Prostate gland (tissue), 2 donors: ENCODE measurements around the gene GFPT2. TPM values are rescaled to one million over a fixed set of nuclear protein-coding genes. Genes with fewer than 3 reads are reported as not detected.

Source experiments
- DNase-seq: peaks from one replicate; pipeline ENCODE4 v3.0.0-alpha.2; 2019; ENCODE audit warnings: low spot score
- H3K27ac ChIP-seq, 2 donors: fragments of 200-600 bp; sonication (generic); 2 replicates each; pipeline ENCODE4 v1.5.1; 2017 to 2019
- H3K27me3 ChIP-seq: fragments of 200-600 bp; sonication (generic); replicated peaks from 2 replicates; pipeline ENCODE4 v1.5.1; 2019; ENCODE audit not compliant: insufficient read depth
- H3K36me3 ChIP-seq, 2 donors: fragments of 200-600 bp; sonication (generic); 1 replicate in 1 of 2; 2 replicates in 1 of 2; pipeline versions ENCODE4 v1.5.1 to v1.8.1; 2017 to 2019
- H3K4me1 ChIP-seq: fragments of 200-600 bp; sonication (generic); replicated peaks from 2 replicates; pipeline ENCODE4 v1.5.1; 2019
- H3K4me3 ChIP-seq, 2 donors: fragments of 200-600 bp; sonication (generic); 2 replicates each; pipeline ENCODE4 v1.5.1; 2017 to 2019
- H3K9me3 ChIP-seq: fragments of 200-600 bp; sonication (generic); 2 replicates; pipeline ENCODE4 v1.5.1; 2017
- POLR2A ChIP-seq: fragments of 450-650 bp; IDR thresholded peaks from one replicate; pipeline ENCODE4 v1.6.1; 2016; ENCODE audit warnings: antibody characterized with exemption, mild to moderate bottlenecking
- POLR2AphosphoS5 ChIP-seq: sonication (generic); formaldehyde crosslinking; IDR thresholded peaks from one replicate; pipeline ENCODE4 v1.6.1; 2017; ENCODE audit warnings: antibody characterized with exemption
- WGBS: methylation state at CpG from one replicate; pipeline ENCODE4 v1.1.5; 2018; 5-methylcytosine and 5-hydroxymethylcytosine counted together
- intact Hi-C: fragments of 100-400 bp; cut with DNase I; formaldehyde crosslinking; loops from one replicate; pipeline ENCODE4 v1.14.2; 2022
- total RNA-seq, 2 donors: library from RNA; depleted of rRNA; stranded (reverse); fragments of >200 nt; gene quantifications; one replicate each; pipeline ENCODE4 v1.1.0, GENCODE V29; 2016
- TF ChIP-seq, protein P1 (sequence below), 4 experiments: fragments of 200-600 bp in 2 of 4; fragments of 450-650 bp in 2 of 4; sonication (generic) in 2 of 4; IDR thresholded peaks; 1 replicate in 3 of 4; 2 replicates in 1 of 4; pipeline ENCODE4 v1.5.1; 2016 to 2019; ENCODE audit warnings: antibody characterized with exemption in 4 of 4, mild to moderate bottlenecking in 2 of 4, moderate library complexity in 2 of 4

Gene GFPT2
- total RNA-seq, 2 donors from 2014 or later = 3.2 to 14.0 TPM

DNA sequence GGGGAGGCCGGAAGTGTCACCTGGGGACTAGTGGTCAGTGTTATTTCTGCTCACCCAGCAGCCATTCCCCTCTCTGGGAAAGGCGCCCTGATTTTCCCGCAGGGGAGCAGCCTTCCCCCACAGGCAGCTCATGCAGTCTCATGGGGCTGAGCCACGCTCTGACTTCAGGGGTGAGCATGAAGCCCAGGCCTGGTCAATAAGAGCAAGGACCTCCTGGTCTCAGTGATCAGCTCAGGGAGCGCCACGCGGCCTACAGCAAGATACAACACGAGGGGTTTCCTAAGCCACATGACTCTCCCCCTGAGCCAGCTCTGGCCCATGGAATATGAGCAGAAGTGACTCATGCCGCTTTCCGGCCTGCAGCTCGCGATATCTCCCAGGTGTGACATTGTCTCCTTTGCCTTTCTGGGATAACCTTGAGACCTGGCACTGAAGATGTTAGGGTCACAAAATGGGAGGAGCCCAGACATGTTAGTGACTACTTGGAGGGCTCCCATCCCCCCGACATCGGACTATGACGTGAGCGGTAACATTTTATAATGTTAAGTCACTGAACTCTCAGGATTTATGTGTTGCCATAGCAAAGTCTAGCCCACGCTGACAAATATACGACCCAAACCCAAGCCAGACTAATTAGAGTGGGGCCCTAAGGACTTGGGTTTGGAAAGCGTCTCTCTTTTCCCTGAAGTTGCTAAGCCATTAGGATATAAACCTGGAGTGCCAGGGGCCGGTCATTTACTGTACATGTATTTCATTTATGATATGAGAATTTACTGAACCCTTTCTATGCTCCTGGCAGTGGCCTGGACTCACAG lies 46.5 kb upstream of the GFPT2 start:
- no peaks in the 10 kb centered on the region for H3K9me3 ChIP-seq
- 76% methylated on average over 20 of the region's 20 CpGs for WGBS
- no peak for DNase-seq
- no peak overlapping the region for H3K27ac ChIP-seq
- TF ChIP-seq POLR2AphosphoS5 (no peak), POLR2A (no peak)
- TF ChIP-seq, protein P1, sequence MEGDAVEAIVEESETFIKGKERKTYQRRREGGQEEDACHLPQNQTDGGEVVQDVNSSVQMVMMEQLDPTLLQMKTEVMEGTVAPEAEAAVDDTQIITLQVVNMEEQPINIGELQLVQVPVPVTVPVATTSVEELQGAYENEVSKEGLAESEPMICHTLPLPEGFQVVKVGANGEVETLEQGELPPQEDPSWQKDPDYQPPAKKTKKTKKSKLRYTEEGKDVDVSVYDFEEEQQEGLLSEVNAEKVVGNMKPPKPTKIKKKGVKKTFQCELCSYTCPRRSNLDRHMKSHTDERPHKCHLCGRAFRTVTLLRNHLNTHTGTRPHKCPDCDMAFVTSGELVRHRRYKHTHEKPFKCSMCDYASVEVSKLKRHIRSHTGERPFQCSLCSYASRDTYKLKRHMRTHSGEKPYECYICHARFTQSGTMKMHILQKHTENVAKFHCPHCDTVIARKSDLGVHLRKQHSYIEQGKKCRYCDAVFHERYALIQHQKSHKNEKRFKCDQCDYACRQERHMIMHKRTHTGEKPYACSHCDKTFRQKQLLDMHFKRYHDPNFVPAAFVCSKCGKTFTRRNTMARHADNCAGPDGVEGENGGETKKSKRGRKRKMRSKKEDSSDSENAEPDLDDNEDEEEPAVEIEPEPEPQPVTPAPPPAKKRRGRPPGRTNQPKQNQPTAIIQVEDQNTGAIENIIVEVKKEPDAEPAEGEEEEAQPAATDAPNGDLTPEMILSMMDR (IDR thresholded peaks at IDR 0.05) = no peak
- intact Hi-C loops = no loop called here
- no peaks in the 10 kb centered on the region for H3K27me3 ChIP-seq
- no peak overlapping the region for H3K4me3 ChIP-seq
- H3K36me3 ChIP-seq = no peaks in the 10 kb centered on the region
- H3K4me1 ChIP-seq = no peaks in the 10 kb centered on the region

DNA sequence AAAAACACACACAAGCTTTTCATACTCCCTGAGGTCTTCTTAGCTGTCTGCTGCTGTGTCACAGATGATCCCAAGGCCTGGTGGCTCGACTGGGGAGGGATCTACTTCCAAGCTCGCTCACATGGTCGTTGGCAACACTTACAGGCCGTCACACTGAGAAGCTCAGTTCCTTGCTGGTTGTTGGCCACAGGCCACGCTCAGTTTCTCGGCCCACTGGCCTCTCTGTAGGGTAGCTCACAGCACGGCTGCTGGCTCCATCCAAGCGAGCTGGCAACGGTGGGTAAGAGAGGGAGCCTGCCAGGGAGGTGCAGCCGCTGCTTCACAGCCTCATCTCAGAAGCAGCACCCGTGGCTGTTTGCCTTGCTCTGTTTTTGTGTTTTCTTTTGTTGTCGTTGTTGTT lies 43.8 kb upstream of the GFPT2 start:
- DNase-seq = no peak
- Histone ChIP-seq H3K4me3 (no peak overlapping the region), H3K27me3 (no peaks in the 10 kb centered on the region), H3K9me3 (no peaks in the 10 kb centered on the region), H3K4me1 (no peaks in the 10 kb centered on the region), H3K27ac (no peak overlapping the region), H3K36me3 (no peaks in the 10 kb centered on the region)
- WGBS = 66% methylated on average over 11 of the region's 12 CpGs
- intact Hi-C loops = no loop called here
- TF ChIP-seq POLR2A (no peak), POLR2AphosphoS5 (no peak)
- TF ChIP-seq, protein P1 (IDR thresholded peaks at IDR 0.05) = no peak

DNA sequence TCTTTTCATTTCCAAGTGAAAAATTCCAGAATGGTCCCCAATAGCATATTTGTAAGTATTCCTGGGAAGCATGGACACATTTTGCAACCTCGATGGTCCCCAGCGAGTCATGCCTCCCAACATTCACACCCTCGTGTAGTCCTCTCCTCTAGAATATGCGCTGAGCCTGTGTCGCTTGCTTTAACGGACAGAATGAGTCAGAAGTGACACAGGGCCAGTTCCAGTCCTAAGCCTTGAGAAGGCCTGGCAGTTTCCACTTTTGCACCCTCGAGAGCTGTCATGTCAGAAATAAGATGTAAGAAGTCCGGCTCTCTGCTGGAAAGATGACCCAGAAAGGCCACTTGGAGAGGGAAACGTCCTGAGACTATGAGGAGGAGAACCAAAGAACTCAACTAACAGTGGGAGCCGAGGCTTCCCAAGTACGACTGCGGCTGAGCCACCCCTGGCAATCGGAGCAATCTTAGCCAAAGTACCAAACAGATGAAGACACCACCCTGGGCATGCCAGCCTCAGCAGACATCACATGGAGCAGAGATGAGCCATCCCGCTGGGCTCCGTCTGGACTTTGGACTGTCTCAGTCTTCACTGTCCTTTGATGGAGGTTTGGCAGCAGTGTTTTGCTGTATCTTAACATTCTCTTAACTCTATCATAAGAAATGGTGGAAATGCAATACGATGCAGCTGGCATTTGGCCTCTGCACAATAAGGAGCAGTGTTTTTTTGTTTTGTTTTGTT lies 42.6 kb upstream of the GFPT2 start:
- Histone ChIP-seq H3K4me1 (no peaks in the 10 kb centered on the region), H3K27ac (no peak overlapping the region), H3K27me3 (no peaks in the 10 kb centered on the region), H3K4me3 (no peak overlapping the region), H3K36me3 (no peaks in the 10 kb centered on the region), H3K9me3 (no peaks in the 10 kb centered on the region)
- intact Hi-C loops = no loop called here
- no peak for DNase-seq
- 82% methylated on average over 16 of the region's 16 CpGs for WGBS
- TF ChIP-seq, protein P1 (IDR thresholded peaks at IDR 0.05) = no peak
- no peak for TF ChIP-seq POLR2AphosphoS5
- TF ChIP-seq POLR2A = no peak

DNA sequence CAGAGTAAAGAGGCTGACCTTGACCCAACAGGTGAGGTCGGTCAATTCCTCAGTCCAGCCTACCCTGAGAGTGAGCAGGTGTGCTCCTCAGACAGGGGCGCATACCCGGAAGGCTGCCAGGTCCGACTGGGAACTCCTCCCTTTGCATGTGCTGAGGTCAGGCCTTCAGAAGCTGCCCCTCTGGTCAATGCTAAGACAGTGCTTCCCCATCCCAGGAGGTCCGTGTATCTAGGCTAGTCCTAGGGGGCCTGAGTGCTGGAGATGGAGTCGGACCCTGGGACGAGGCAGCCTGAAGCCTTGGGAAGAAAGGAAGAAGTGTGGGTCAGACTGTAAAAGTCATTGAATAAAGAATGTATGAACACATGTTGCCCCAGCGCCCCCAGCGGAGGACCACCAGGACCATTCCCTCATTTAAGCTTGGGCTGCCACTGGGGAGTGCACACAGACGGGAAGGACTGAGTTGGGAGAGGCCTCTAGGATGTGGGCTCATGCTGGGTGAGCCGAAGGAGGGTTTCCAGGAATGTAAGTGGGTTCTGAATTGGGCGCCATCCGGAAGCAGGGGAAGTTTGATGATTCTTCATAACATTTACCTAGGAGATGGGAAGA lies 41.0 kb upstream of the GFPT2 start:
- TF ChIP-seq POLR2A (no peak), POLR2AphosphoS5 (no peak)
- TF ChIP-seq, protein P1 (IDR thresholded peaks at IDR 0.05) = no peak
- no peak for DNase-seq
- H3K4me3 ChIP-seq = no peak overlapping the region
- no peak overlapping the region for H3K27ac ChIP-seq
- WGBS = 93% methylated on average over 13 of the region's 13 CpGs
- H3K27me3 ChIP-seq = no peaks in the 10 kb centered on the region
- no peaks in the 10 kb centered on the region for H3K36me3 ChIP-seq
- no peaks in the 10 kb centered on the region for H3K4me1 ChIP-seq
- intact Hi-C loops = no loop called here
- H3K9me3 ChIP-seq = no peaks in the 10 kb centered on the region
